SIG-M5 treated with dmso at 0.1 percent for 504 hours (cell line): ENCODE data around the gene ACTRT2.

Experiments used
- DNase-seq: peaks from one replicate; lab custom pipeline; 2025; ENCODE audit not compliant: unreplicated experiment; lab: John Stamatoyannopoulos, UW

Gene ACTRT2

GRCh38 chr1:3021233-3021671 is at the start of gene ACTRT2:
ACTRT2 (plus strand) TSS chr1:3021467; CDS start chr1:3021687, 220 bp downstream.
- DNase-seq = no peak

DNA sequence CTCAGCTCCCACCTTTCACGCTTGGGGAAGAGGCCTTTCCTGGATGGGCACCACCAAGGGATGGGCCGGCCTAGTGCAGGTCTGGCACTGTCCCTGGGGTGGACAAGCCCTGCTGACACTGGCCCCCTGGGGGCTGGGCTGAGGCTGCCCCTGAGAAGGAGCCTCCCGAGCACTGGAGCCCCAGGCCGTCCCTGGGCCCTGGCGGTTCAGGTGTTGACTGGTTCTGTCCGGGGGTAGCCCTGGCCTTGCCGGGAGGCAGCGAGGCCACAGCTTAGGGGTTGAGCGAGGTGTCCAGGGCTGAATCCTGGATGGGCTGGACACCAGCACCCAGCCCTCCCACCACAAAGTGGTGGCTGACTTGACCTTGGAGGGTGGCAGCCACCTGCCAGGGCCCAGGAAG is 49.7 kb upstream of the ACTRT2 start:
- no peak for DNase-seq

DNA sequence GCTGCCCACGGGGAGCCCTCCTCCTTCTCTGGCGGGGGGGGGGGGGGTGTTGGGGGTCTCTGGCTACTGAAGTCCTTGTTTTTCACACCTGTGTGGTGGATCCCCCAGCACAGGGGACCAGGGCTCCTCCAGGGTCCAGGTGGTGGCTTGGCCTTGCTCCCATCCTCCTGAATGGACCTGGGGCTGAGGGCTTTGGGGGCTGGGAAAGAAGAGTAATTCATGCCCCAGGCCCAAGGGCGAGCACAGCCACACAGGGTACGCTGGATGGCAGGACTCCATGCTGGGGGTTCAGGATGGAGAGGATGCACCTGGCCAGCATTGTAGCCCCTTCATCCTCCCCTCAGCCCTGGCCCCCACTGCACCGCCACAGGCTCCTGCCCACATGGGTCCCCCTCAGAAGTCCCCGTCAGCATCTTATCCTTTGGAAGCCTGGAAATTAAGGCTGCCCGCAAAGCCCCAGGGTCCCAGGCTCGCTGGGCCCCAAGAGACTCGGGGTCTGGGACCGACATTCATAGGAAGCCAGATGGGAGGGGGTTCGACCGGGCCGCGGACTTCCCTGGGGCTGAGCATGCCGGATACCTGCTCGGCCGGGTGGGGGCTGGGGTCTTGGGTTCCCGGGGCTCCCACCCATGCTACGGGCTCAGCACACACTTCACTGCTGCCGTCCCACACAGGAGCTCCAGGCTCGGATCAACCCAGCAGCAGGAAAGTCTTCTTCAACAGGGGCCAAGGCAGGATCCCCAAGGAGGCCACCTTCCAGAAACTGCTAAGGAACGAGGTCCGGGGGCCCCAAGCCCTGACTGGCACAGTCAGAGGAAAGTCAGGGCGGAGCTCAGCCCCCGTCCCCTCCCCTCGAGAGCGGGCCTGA is 49.0 kb upstream of the ACTRT2 start:
- DNase-seq = no peak

DNA sequence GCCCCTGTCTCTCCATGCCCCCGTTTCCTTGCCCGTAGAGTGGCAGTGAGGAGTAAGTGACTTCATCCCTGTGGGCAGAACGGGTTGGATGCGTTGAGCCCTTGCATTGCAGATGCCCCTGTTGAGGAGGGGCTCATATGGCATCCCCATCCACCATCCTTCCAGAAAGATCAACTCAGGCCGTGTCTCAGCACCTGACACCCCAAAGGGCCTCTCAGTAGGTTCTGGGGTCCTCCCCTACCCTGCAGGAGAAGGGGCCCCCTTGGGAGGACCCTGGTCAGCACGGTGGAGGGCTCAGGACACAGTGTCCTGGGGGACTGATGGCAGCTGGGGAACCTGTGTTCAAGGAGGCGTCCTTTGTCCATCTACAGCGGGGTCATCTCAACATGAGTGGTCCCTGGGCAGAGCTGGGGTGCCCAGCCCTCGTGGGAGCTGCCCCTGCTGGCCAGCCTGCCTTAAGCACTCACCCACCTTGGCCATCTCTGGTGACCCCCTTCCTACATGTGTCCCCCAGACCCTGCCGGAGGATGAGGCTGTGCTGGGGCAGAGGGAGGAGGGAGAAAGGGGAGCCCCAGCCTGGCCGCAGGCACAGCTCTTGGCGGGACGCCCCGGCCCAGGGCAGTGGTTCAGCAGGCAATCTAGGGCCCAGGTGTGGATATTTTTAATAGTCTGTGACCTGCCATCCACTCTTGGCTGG is 48.2 kb upstream of the ACTRT2 start:
- DNase-seq = no peak

- no peak for DNase-seq
Measured at GRCh38 chr1:2973601-2974593, 47.4 kb upstream of the ACTRT2 start.

DNA sequence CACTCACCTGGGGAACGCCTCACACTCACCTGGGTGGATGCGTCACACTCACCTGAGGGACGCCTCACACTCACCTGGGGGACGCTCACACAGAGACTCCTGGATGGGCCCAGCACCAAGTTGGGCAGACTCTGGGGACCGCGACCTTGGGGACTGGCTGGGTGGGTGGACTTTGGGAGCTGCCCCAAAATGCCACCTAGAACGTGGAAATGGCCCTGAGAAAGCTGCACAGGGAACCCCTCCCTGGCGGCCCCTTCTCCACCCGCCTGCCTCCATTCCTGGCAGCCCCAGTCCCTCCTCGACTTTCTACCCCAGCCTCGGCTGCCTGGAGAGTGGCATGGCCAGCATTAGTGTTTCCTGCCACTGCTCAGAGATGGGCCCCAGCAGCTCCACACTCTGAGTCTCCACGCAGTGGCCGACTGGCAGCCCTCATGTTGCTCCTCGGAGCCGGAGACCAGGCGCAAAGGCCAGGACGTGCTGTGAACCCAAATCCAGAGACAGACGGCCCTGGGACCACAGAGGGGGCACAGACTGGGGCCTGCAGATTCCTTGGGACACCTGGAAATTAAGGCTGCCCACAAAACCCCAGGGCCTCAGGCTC is 46.5 kb upstream of the ACTRT2 start:
- no peak for DNase-seq

- no peak for DNase-seq
Measured at GRCh38 chr1:2975466-2976179, 45.6 kb upstream of the ACTRT2 start.

DNA sequence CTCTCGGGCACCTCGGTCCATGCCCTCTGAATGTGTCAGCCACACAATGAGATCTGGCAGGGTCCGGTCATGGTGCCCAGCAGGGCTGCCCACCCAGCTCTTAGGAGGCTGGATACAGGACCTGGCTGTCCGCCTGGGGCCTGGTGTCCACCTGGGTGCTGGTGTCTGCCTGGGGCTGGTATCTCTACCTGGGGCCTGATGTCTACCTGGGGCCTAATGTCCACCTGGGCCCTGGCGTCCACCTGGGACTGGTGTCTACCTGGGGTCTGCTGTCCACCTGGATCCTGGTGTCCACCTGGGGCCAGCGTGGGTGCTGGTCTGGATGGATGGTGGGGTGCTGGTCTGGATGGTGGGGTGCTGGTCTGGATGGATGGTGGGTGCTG is 45.1 kb upstream of the ACTRT2 start:
- no peak for DNase-seq

DNA sequence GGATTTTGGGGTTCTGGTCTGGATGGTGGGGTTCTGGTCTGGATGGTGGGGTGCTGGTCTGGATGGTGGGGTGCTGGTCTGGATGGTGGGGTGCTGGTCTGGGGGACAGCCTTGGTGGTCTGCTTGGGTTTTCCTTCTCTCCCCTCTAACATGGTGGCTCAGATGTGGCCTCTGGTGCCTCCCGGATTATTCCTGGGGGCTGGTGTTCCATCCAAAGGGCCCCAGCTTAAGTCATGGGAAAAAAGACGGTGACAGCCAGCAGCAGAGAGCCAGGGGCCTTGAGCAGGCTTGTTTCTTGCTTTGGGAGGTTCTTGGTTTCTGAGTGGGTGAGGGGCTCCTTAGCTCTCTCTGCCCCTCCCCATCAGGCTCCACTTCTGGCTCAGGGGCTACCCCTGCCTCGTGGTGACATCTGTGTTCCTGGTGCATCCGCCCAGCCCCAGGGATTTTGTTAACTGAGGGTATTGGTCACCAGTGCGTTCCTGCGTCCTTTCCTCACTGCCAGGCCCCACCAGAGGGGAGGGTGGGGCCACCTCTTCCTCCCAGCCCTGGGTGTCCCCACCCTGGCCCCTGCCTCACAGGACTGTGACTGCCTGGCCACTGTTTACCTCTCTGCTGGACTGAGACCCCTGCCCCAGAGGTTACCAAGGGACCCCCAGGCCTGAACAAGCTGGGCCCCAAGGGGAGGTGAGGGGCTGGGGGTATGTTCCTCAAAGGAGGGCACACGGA is 43.2 kb upstream of the ACTRT2 start:
- DNase-seq = no peak

GRCh38 chr1:2978691-2979190 is 42.5 kb upstream of the ACTRT2 start:
- DNase-seq = no peak

GRCh38 chr1:2979191-2980072 is 41.8 kb upstream of the ACTRT2 start:
- no peak for DNase-seq

DNA sequence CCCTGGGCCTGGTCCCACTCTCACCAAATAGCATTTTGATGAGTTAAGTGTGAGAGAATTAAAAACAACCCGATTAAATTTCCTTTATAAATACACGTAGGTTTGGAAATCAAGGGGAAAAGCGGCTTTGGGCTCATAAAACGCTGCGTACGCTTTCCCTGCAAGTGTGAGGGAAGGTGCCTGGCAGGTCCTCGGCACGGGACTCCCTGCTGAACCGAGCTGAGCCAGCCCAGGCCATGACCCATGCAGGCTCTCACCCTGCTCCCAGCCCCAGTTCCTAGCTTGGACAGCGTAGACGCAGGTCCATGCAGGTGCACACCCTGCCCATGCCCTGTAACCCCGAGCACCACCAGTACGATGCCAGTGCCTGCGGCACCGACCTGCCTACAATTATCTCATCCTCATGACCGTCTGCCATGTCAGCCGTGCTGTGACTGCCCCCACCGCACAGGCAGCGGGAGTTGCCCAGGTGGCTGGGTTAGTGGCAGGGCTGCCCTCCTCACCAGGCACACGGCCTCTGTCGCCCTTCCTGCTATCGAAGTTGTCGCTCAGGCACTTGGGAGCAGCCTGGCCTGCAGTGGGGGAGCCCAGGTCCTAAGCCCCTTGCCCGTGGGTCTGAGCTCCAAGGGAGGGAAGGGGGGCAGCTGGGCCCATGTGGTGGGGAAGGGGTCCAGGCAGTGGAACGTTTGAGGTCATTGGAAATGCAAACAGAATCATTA is 41.0 kb upstream of the ACTRT2 start:
- DNase-seq = no peak

DNA sequence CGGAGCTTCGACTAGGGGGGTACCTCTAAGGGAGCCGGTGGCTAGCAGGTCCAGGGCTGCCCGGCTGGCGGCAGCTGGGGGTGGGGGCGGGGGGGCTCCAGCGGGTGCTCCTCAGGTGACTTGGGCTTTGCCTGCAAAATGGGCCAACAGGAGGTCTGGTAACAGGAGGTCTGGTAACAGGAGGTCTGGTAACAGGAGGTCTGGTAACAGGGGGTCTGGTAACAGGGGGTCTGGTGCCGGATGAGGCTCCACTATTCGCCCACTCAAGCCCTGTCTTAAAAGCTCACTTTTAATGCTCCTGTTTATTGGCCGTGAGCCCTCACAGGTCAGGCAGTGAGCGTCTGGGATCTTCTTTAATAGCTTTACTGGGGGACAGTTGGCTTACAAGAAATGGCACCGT is 40.4 kb upstream of the ACTRT2 start:
- DNase-seq = no peak

GRCh38 chr1:2981388-2981787 is 39.9 kb upstream of the ACTRT2 start:
- no peak for DNase-seq

GRCh38 chr1:2981981-2982614 is 39.2 kb upstream of the ACTRT2 start:
- DNase-seq = no peak

GRCh38 chr1:2982615-2983318 is 38.5 kb upstream of the ACTRT2 start:
- no peak for DNase-seq

DNA sequence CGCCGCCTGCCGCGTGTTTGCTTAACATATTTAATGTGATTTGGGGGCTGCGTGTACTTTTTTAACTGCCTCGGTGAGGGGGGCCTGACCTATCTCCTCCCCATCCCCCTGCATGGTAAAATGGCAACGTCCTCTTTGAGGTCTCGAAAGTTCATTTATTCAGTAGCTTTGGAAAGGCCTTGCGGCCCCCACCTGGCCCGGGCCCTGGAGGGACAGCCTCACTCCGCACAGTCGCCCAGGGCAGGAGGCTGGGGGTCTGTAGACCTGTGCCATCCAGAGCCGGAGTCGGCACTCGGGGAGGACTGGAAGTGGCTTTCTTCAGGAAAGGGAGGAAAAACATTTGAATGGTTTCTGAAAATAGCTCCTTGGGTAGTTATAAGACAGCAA is 38.0 kb upstream of the ACTRT2 start:
- no peak for DNase-seq
